HepG2 (cell line): Measurements from ENCODE around the gene EIF4G2. TPM values are rescaled to one million over a fixed set of nuclear protein-coding genes. Genes with fewer than 3 reads are reported as not detected.

ENCODE experiments used
- ATAC-seq: fragments of 200-7000 bp; cut with Tn5 transposase; 3 replicates; pipeline ENCODE4 v1.9.1; 2020; ENCODE audit warnings: mild to moderate bottlenecking, moderate library complexity
- BruUV-seq: library from RNA; stranded (reverse); fragments of 400-500 nt; replicated peaks from 2 replicates; lab custom pipeline; 2021; lab: Mats Ljungman, UMichigan
- CTCF ChIA-PET: fragments of 300-600 bp; formaldehyde crosslinking; extraction: SDS; loops from one replicate; lab custom pipeline; 2021; ENCODE audit warnings: low total read pairs, inconsistent platforms, low intra/inter-chr PET ratio; lab: Yijun Ruan, JAX
- POLR2A ChIA-PET: fragments of 350-600 bp; sonication (Branson Sonifier 250); formaldehyde crosslinking; loops from one replicate; lab custom pipeline; 2020; ENCODE audit warnings: antibody characterized with exemption, inconsistent platforms; lab: Yijun Ruan, JAX
- DNase-seq: peaks from one replicate; pipeline ENCODE4 v3.0.0-alpha.2; 2015; ENCODE audit warnings: low spot score
- FAIRE-seq: peaks from 3 replicates; lab custom pipeline; 2011; peaks lifted over from hg19 to GRCh38; lab: Jason Lieb, UNC
- H2AFZ ChIP-seq: one replicate; pipeline ENCODE4 v1.6.1; 2011; ENCODE audit warnings: low read length, inconsistent platforms
- H3K27ac ChIP-seq: fragments of 300-600 bp; 3 replicates; pipeline ENCODE4 v1.8.0; 2011; ENCODE audit warnings: mixed run types, mild to moderate bottlenecking, mixed read lengths, low read length, inconsistent platforms; ENCODE audit not compliant: insufficient read depth; ENCODE audit errors: extremely low read length
- H3K27me3 ChIP-seq, 2 experiments: fragments of 200-600 bp in 1 of 2; 2 replicates in 1 of 2; 3 replicates in 1 of 2; pipeline versions ENCODE4 v1.6.0 to v1.8.0; 2011; ENCODE audit warnings: low read length in 2 of 2, mild to moderate bottlenecking in 2 of 2, moderate library complexity in 2 of 2, inconsistent platforms in 1 of 2; ENCODE audit not compliant: insufficient read depth in 2 of 2, control insufficient read depth in 1 of 2
- H3K36me3 ChIP-seq, 2 experiments: fragments of 200-600 bp in 1 of 2; replicated peaks in 1 of 2; 2 replicates in 1 of 2; 3 replicates in 1 of 2; pipeline versions ENCODE4 v1.5.1 to v1.8.0; 2011; ENCODE audit warnings: low read length in 2 of 2, inconsistent platforms in 1 of 2; ENCODE audit not compliant: insufficient read depth in 2 of 2, control insufficient read depth in 1 of 2
- H3K4me1 ChIP-seq: 2 replicates; pipeline ENCODE4 v1.5.1; 2012; ENCODE audit warnings: low read length, inconsistent platforms; ENCODE audit not compliant: insufficient read depth
- H3K4me2 ChIP-seq: 2 replicates; pipeline ENCODE4 v1.6.0; 2011; ENCODE audit warnings: low read depth, low read length, inconsistent platforms
- H3K4me3 ChIP-seq, 3 experiments: fragments of 200-600 bp in 1 of 3; sonication (generic), shearing (Covaris generic) in 1 of 3; replicated peaks in 1 of 3; 2 replicates each; pipeline ENCODE4 v1.5.1; 2011 to 2016; ENCODE audit warnings: low read length in 3 of 3, inconsistent platforms in 2 of 3, low read depth in 2 of 3, mild to moderate bottlenecking in 2 of 3, control low read depth in 1 of 3, mixed read lengths in 1 of 3; ENCODE audit not compliant: insufficient read depth in 1 of 3
- H3K79me2 ChIP-seq: one replicate; pipeline ENCODE4 v1.6.1; 2011; ENCODE audit warnings: low read length, inconsistent platforms; ENCODE audit not compliant: insufficient read depth
- H3K9ac ChIP-seq: 2 replicates; pipeline ENCODE4 v1.6.0; 2011; ENCODE audit warnings: mild to moderate bottlenecking, low read depth, low read length, inconsistent platforms; ENCODE audit not compliant: insufficient read depth
- H3K9me3 ChIP-seq: 2 replicates; pipeline ENCODE4 v1.5.1; 2012; ENCODE audit warnings: mild to moderate bottlenecking, low read length
- H4K20me1 ChIP-seq: 2 replicates; pipeline ENCODE4 v1.6.0; 2011; ENCODE audit warnings: inconsistent platforms, mild to moderate bottlenecking, low read length, moderate library complexity; ENCODE audit not compliant: insufficient read depth
- DDIT3 ChIP-seq: sonication (generic); formaldehyde crosslinking; IDR thresholded peaks from 2 replicates; pipeline ENCODE4 v1.4.0; 2020; ENCODE audit warnings: mild to moderate bottlenecking, missing genetic modification reagents
- GLMP ChIP-seq: sonication (generic); formaldehyde crosslinking; IDR thresholded peaks from 2 replicates; pipeline ENCODE4 v1.9.0; 2021; ENCODE audit warnings: missing genetic modification reagents, mild to moderate bottlenecking, borderline replicate concordance
- GZF1 ChIP-seq: sonication (generic); formaldehyde crosslinking; IDR thresholded peaks from 2 replicates; pipeline ENCODE4 v1.5.1; 2020; ENCODE audit warnings: mild to moderate bottlenecking, missing genetic modification reagents
- IKZF1 ChIP-seq: fragments of 450-650 bp; IDR thresholded peaks from 2 replicates; pipeline ENCODE4 v1.7.1; 2016
- IRF2 ChIP-seq: IDR thresholded peaks from 2 replicates; pipeline ENCODE4 v1.6.1; 2018; ENCODE audit warnings: missing genetic modification reagents, missing compliant biosample characterization
- ISX ChIP-seq: sonication (generic); formaldehyde crosslinking; conservative IDR thresholded peaks from 2 replicates; pipeline ENCODE4 v1.5.0; 2020; ENCODE audit warnings: missing genetic modification reagents
- PLSCR1 ChIP-seq: sonication (generic); formaldehyde crosslinking; IDR thresholded peaks from 2 replicates; pipeline ENCODE4 v1.5.0; 2020; ENCODE audit warnings: missing genetic modification reagents, mild to moderate bottlenecking, borderline replicate concordance
- SAFB2 ChIP-seq: sonication (generic); formaldehyde crosslinking; IDR thresholded peaks from 2 replicates; pipeline ENCODE4 v1.5.1; 2020; ENCODE audit warnings: missing genetic modification reagents, low read depth, mild to moderate bottlenecking, borderline replicate concordance
- ZNF503 ChIP-seq: sonication (generic); formaldehyde crosslinking; IDR thresholded peaks from 2 replicates; pipeline ENCODE4 v1.4.0; 2020; ENCODE audit warnings: missing genetic modification reagents
- ZNF687 ChIP-seq: sonication (generic); formaldehyde crosslinking; IDR thresholded peaks from 2 replicates; pipeline ENCODE4 v1.5.1; 2020; ENCODE audit warnings: mild to moderate bottlenecking, missing genetic modification reagents, moderate library complexity
- ZNF713 ChIP-seq: sonication (generic); formaldehyde crosslinking; IDR thresholded peaks from 2 replicates; pipeline ENCODE4 v1.4.0; 2020; ENCODE audit warnings: mild to moderate bottlenecking, missing genetic modification reagents
- ZNF761 ChIP-seq: sonication (generic); formaldehyde crosslinking; conservative IDR thresholded peaks from 2 replicates; pipeline ENCODE4 v1.4.0; 2020; ENCODE audit warnings: mild to moderate bottlenecking, missing genetic modification reagents
- in situ Hi-C: cut with HindIII; loops from 2 replicates; pipeline ENCODE4 v1.10.0; 2017; ENCODE audit warnings: low pct_unique_long_range_greater_than_20kb; ENCODE audit not compliant: extremely low pct_ligation_motif_present
- intact Hi-C: fragments of 100-400 bp; cut with micrococcal nuclease; formaldehyde crosslinking; loops from one replicate; pipeline ENCODE4 v1.10.0; 2022; ENCODE audit not compliant: unreplicated experiment
- polyA plus RNA-seq, 8 experiments: library from polyadenylated mRNA; depleted of rRNA in 3 of 8; stranded (reverse) in 7 of 8; unstranded in 1 of 8; fragments of >200 nt; fragmentation: Illumina TruSeq in 4 of 8; extraction: Trizol in 4 of 8; gene quantifications; 2 replicates each; pipeline versions ENCODE4 v1.2.1 to v1.2.3, GENCODE V29; 2011 to 2016; ENCODE audit warnings: low read depth in 4 of 8, missing spikeins in 1 of 8, mixed read lengths in 1 of 8; ENCODE audit not compliant: insufficient read depth in 1 of 8
- total RNA-seq, 5 experiments: library from RNA; depleted of rRNA; stranded (reverse); fragments of >200 nt; fragmentation: Illumina TruSeq; extraction: Trizol; gene quantifications; 2 replicates each; pipeline ENCODE4 v1.2.3, GENCODE V29; 2016; ENCODE audit warnings: low read depth in 1 of 5

The EIF4G2 gene
- total and polyA plus RNA-seq, 2 of the 13 experiments (the other 11 are each of a cell fraction or from before 2014, with no cell fraction given) = 362 to 546 TPM

GRCh38 chr11:10838881-10839280 lies 30.2 kb upstream of the EIF4G2 start (continued):
- TF ChIP-seq ZNF687 = no peak
- no peak for TF ChIP-seq IRF2 (CRISPR knock-in tag)
- TF ChIP-seq SAFB2 (CRISPR knock-in tag) = no peak
- TF ChIP-seq ZNF761 (CRISPR knock-in tag) = no peak
- no peak for TF ChIP-seq PLSCR1 (CRISPR knock-in tag)
- TF ChIP-seq ZNF713 (CRISPR knock-in tag) = no peak

GRCh38 chr11:10838083-10838482 lies 29.4 kb upstream of the EIF4G2 start:
- BruUV-seq = no TSS peak
- CTCF ChIA-PET = no interaction called here
- Histone ChIP-seq H3K79me2 (no peaks in the 10 kb centered on the region), H3K4me2 (no peak overlapping the region), H2AFZ (no peak overlapping the region), H3K36me3 (no peaks in the 10 kb centered on the region), H4K20me1 (no peaks in the 10 kb centered on the region), H3K4me1 (no peaks in the 10 kb centered on the region), H3K9ac (no peak overlapping the region), H3K27me3 (no peaks in the 10 kb centered on the region), H3K9me3 (no peaks in the 10 kb centered on the region), H3K4me3 (no peak overlapping the region), H3K27ac (no peak overlapping the region)
- ATAC-seq (no peak), DNase-seq (no peak), FAIRE-seq (no peak)
- POLR2A ChIA-PET = no interaction called here
- intact Hi-C loops (no loop called here), in situ Hi-C loops (no loop called here)
- no peak for TF ChIP-seq ISX (CRISPR knock-in tag)
- no peak for TF ChIP-seq IKZF1
- no peak for TF ChIP-seq GLMP (CRISPR knock-in tag)
- no peak for TF ChIP-seq ZNF503 (CRISPR knock-in tag)
- TF ChIP-seq DDIT3 (CRISPR knock-in tag) = no peak
- TF ChIP-seq GZF1 (CRISPR knock-in tag) = no peak
